Pons (tissue), 1 donor: ENCODE results near the gene PCCA.
"Not testable (repeated sequence)": the region's sequence is repeated elsewhere in the genome, so short reads cannot be mapped to it uniquely, and the experiment has no call there.

ENCODE experiments used
- DNase-seq: peaks from one replicate; pipeline ENCODE4 v3.0.0-alpha.2; 2016; ENCODE audit warnings: low spot score

The PCCA gene

GRCh38 chr13:100544866-100545683 lies 456.2 kb downstream of the PCCA start:
- no peak for DNase-seq

GRCh38 chr13:100545684-100546061 lies 456.8 kb downstream of the PCCA start:
- DNase-seq, result no peak

DNA sequence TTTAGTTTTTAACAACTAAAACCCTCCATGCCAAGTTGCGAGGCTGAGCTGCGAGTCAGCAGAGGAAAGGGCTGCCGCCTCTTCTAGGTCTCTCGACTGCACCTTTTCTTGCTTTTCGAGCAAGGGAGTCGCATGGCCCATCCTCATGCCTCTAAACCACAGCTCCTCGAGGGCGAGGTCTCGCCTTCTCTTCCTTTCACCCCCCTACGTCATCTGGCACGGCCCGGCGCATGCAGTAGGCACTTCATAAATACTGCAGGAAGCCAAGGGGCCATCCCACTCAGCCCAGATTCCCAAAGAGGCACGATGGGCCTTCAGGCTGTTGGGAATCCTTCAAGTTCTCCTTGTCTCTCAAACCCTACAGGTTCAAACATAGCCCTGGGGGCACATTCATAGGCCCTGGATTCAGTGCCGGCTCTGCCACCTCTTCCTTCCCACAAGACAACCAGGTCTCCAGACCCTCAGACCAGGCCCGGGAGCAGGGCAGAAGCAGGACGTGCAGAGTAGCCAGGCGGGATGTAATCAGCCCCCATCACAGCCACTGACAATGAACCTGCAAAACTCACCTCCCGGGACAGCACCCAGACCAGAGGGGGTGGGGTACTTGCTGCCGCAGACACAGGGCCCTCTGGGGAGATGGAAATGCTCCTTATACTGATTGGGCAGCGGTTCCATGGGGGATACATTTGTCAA lies 458.0 kb downstream of the PCCA start:
- DNase-seq, result no peak

GRCh38 chr13:100547791-100548201 lies 458.9 kb downstream of the PCCA start:
- no peak for DNase-seq

GRCh38 chr13:100549316-100549715 lies 460.4 kb downstream of the PCCA start:
- DNase-seq, result no peak

DNA sequence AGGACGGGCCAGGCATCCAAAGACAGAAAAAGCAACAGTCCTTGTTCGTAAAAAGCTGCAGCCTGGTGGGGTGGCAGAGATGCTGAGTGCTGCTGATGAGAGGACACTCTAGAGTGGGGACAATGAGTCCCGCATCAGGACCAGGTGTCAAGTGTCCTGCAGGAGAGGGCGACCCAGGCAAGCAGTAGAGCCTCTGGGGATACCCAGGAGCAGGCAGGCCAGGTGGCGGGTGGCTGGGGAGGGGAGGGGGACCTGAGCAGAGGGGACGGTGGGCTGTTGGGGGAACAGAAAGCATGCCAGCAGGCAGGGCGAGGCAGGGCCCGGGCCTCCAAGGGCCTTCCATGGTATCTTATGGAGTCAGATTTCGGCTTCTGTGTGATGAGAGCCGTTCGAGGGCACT lies 463.9 kb downstream of the PCCA start:
- DNase-seq, result no peak

DNA sequence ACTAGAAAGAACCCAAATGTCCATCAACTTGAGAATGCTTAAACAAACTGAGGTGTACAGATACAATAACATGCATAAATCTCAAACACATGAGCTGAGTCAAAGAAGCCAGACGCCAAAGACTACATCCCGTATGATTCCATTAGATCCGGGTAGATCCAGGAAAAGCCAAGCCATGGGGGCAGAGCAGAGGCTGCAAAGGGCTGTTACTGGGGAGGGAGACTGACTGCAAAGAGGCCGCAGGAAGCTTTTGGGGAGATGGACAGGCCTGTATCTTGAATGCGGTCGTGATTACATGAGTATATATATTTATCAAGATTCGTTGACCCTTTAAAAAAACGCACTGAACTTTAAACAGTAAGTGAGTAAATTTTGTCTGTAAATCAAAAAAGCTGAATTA lies 471.0 kb downstream of the PCCA start:
- DNase-seq, result no peak

- DNase-seq, result peak; percentile 57
Observed at GRCh38 chr13:100560498-100561157, 471.7 kb downstream of the PCCA start.

GRCh38 chr13:100561158-100561499 lies 472.2 kb downstream of the PCCA start:
- no peak for DNase-seq

DNA sequence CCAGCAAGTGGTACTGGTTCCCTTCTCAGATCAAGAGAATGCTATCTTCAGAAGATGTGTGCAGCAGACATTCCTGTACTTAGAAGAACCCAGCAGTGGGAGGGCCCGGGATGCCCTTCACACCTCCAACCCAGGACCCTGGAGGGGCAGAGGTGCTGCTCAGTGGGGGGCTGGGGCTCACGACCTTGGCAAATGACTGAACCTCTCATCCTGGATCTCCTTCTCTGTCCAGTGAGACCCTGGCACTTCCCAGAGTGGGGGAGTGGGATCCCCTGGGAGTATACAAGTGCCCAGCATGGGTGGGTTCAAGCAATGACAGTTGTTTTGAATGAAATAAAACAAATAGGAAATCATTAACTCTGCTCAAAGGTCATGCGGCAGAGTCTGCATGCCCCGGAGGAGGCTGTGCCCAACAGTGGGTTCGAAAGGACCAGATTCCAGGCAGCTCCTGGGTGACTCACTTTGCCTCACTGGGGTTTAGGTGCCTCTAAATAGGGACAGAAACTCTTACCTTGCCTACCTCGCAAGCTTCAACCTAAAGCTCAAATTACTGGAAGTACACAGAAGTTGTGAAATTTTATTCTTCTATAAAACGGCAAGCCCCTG lies 472.8 kb downstream of the PCCA start:
- DNase-seq, result no peak

DNA sequence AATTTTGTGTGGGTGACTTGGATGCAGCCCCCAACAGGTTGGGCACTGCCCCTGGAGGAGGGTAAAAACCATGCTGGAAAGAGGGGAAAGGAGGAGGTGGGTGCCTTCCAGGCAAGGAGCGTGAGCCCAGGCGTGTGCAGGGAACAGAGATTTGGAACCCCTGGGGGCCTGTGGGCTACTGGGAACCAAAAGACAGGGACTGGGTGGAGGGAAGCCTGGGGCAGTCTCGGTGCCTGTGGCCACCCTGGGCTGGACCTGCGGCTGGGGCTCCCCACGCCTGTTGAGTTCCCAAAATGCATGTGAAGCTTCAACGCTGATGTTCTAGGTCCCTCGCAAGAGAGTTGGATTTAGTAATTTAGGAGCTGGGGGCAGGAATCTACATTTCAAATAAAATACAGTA lies 474.9 kb downstream of the PCCA start:
- no peak for DNase-seq

DNA sequence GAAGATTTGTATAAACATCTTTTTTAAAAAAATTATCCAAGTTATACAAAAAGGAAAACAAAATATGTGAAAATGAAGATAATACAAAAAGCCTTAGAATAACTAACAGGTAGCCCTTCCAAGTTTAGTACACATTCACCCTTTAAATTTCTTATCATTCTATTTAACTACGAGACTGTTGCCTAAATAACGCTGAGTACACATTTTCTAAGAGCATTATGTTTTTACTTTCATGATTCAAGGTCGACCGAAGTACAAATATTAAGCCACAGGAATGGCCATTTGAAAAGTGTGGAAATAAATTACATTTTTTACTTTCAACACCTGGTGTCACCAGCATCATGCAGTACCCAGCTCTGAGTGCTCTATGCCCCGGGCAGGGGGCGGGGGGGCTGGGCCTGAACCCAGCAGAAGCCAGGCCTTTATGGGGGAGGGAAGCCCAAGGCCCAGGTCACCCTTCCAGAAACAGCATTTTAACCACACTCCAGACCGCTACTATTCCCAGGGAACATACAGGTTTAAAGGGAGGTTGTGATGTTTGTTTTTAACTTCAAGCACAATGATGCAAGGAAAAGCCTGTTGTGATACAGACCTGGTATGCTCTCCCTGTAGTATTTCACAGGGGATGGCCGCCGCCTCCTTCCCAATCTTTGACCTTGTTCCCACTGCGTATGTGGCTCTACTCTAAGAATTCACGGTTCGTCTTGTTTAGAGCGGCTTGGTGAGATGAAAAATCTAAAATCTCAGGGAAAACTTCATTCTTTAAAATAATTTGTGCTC lies 475.7 kb downstream of the PCCA start:
- no peak for DNase-seq

DNA sequence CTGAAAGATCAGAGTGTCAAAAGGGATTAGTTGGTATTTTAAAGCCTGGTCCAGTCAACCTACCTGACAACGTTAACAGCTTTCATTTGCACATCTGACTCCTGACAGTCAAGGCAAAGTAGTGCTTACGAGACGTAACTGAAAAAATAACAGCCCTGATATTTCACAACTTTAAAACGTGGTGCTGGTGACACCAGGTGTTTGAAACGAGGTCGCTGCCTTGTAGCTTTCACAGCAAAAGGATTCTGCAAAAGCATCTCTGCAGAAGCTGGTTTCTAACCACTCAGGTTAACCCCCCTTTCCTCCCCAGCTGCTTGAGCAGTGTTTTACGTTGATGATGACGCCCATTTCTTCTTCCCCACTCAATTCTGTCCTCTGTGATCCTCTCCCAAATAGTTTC lies 476.4 kb downstream of the PCCA start:
- DNase-seq, result no peak

GRCh38 chr13:100566543-100566942 lies 477.6 kb downstream of the PCCA start:
- no peak for DNase-seq

DNA sequence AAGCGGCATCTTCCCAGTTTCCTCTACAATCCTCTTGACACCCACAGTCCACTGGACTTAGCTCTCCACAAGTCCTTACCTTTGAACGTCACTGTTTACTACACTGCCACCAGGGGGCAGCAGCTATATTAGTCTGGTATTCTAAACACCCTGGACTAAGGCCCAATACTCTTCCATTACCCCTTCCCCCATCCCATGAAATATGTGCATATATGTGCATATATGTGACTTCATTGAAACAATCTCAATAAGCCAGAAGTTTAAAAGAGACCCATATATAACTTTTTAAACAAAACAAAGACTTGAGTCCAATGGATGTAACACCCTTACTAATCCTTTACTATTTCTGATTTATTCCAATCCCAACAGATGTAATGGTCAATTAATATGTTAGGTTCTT lies 484.2 kb downstream of the PCCA start:
- peak; percentile 91 for DNase-seq

DNA sequence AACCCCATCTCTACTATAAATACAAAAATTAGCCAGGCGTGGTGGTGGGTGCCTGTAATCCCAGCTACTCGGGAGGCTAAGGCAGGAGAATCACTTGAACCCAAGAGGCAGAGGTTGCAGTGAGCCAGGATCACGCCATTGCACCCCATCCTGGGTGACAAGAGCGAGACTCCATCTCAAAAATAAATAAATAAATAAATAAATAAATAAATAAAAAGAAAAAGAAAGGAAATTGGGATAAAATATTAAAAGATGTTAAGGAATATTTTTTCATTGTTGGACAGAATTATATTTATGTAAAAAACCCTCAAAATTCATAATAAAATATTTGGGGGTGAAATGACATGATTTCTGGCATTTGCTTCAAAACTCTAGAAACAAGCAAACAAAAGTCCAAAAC lies 488.3 kb downstream of the PCCA start:
- DNase-seq, result not testable (repeated sequence)
